IgD-negative memory B cell (primary cell): Measurements from ENCODE around the gene ERCC5. TPM values are rescaled to one million over a fixed set of nuclear protein-coding genes. Genes with fewer than 3 reads are reported as not detected.

Source experiments
- H3K27ac Mint-ChIP-seq, 3 donors: one replicate each; pipeline ENCODE4 v1.8.0; 2020 to 2022; ENCODE audit warnings: mild to moderate bottlenecking in 3 of 3, mixed read lengths in 3 of 3, moderate library complexity in 1 of 3
- H3K27me3 Mint-ChIP-seq: one replicate; pipeline ENCODE4 v1.8.0; 2021; ENCODE audit warnings: mixed read lengths
- H3K36me3 Mint-ChIP-seq: one replicate; pipeline ENCODE4 v1.8.0; 2020; ENCODE audit warnings: mild to moderate bottlenecking, mixed read lengths
- H3K4me1 Mint-ChIP-seq, 3 donors: one replicate each; pipeline ENCODE4 v1.8.0; 2020 to 2022; ENCODE audit warnings: mixed read lengths in 3 of 3, mild to moderate bottlenecking in 1 of 3
- H3K4me3 Mint-ChIP-seq, 4 donors: one replicate each; pipeline ENCODE4 v1.8.0; 2020 to 2022; ENCODE audit warnings: mild to moderate bottlenecking in 4 of 4, mixed read lengths in 4 of 4, moderate library complexity in 3 of 4
- H3K9me3 Mint-ChIP-seq, 3 donors: one replicate each; pipeline ENCODE4 v1.8.0; 2020 to 2021; ENCODE audit warnings: mixed read lengths in 3 of 3, mild to moderate bottlenecking in 1 of 3
- polyA plus RNA-seq: library from polyadenylated mRNA; unstranded; fragments of 300-500 nt; fragmentation: Illumina TruSeq; gene quantifications from one replicate; pipeline ENCODE4 v1.2.3, GENCODE V29; 2021

ERCC5 gene
- polyA plus RNA-seq, 1 donor from 2014 or later = 42.4 TPM

DNA sequence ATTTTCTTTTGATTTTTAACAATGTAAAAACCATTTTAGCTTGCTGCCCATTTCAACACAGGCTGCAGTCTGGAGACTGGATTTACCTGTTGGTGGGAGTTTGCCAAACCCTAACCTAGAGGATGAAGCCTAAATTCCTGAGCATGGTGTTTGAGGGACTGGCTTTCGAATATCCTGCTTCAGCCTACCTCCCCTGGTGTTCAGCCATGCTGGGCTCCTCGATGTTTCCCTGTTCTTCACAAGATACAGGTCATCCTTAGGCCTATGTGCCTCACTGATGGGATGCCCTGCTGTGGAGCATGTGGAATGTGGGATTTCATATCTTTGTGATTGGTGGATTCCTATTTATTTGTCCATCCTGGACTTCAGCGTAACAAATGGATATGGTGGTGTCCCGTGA, 20.4 kb upstream of the ERCC5 start:
- H3K4me3 Mint-ChIP-seq = no peak overlapping the region
- peaks cover 8% of the 10 kb centered on the region for H3K36me3 Mint-ChIP-seq
- H3K9me3 Mint-ChIP-seq = peaks cover 0 to 2% (median 0%) of the 10 kb centered on the region in 3 donors
- no peak overlapping the region for H3K27ac Mint-ChIP-seq
- no peaks in the 10 kb centered on the region for H3K27me3 Mint-ChIP-seq
- no peaks in the 10 kb centered on the region for H3K4me1 Mint-ChIP-seq

DNA sequence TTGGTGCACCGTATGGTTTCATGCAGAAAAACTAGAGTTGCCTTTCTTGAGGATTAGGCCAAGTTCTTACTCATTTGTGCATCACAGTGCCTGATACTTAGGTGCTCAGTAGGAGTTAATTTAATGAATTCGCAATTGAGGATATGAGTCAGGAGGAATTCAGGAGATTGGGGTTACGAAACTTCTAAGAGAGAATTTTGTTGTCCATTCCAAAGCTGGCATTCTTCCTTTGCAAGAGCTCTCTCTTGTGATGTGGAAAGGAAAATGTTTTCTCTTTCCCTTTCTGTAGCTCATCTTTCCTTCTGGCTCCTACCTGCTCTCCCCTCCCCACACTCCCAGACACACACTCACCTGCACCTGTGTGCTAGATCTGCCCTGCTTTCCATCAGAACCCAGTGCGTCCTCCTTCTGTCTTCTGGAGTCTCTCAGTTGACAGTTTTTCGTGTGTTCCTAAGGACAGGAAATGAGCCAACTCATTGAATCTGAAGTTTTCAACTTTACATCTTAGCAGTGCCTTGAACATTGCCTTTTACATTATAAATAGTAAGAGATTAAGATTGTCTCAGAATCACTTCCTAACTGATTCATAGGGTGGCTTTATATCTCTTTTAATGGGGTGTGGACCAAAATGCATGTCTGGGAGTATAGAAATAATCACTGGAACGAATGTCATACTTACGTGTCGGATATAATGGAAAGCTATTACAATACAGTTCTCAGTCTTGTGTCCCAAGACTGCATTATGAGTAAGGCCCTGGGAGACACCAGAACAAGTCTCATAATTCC, 19.7 kb upstream of the ERCC5 start:
- Mint-ChIP-seq H3K4me1 (no peaks in the 10 kb centered on the region), H3K27ac (no peak overlapping the region), H3K4me3 (no peak overlapping the region), H3K36me3 (peaks cover 6% of the 10 kb centered on the region), H3K9me3 (peaks cover 0 to 2% (median 0%) of the 10 kb centered on the region in 3 donors), H3K27me3 (no peaks in the 10 kb centered on the region)

DNA sequence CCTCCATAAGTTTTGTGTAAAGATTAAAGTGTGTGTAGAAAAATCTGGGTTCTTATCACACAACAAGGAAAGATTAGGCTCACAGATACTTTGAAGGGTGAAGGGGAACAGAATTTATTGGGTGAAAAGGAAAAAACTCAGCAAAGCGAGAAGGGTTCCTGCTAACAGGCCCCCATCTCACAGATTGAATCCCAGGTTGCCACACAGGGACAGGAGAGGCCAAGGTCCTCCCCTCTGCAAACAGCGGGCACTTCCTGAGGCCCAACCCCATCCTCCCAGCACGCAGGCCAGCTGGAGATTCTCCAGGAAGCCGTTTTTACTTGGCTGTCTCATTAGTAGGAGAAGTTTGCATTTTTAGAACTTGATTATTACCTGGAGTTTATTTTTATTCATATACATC, 15.2 kb upstream of the ERCC5 start:
- H3K27me3 Mint-ChIP-seq = no peaks in the 10 kb centered on the region
- H3K4me3 Mint-ChIP-seq = peak overlapping the region in 1 of 4 donors; percentile 33
- peaks cover 4% of the 10 kb centered on the region for H3K36me3 Mint-ChIP-seq
- no peaks in the 10 kb centered on the region for H3K9me3 Mint-ChIP-seq
- no peaks in the 10 kb centered on the region for H3K4me1 Mint-ChIP-seq
- no peak overlapping the region for H3K27ac Mint-ChIP-seq

DNA sequence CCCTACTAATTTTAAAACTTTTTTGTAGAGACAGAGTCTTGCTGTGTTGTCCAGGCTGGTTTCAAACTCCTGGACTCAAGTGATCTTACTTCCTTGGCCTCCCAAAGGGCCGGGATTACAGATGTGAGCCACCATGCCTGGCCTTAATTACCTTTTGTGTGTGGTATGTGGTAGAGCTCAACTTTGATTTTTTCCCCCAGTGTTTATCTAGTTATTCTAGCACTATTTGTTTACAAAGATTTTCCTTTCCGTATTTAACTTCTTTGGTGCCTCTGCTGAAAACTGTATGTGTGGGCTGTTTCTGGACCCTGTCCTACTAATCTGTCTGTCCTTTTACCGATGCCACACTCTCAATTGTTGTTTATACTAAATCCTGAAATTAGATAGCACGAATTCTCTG, 9.4 kb upstream of the ERCC5 start:
- H3K27ac Mint-ChIP-seq = no peak overlapping the region

DNA sequence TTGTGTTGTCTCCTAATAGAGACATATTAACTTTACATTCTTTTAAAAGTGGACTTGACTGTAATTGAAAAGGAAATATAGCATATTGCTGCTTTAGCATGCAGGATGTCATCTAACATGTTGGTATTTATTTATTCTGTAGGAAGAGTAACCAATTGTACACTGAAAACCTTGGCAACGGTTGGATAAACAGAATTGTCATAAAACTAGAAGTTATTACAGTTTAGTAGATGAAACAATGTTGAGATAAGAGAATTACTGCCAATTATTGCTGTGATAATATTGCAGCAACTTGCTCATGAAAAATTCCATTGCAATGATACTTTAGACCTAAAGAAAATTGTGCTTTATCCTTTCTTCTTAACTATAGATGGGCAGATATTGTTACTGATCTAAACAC, 7.6 kb upstream of the ERCC5 start:
- H3K4me3 Mint-ChIP-seq = no peak overlapping the region
- H3K36me3 Mint-ChIP-seq = peaks cover 6% of the 10 kb centered on the region
- no peak overlapping the region for H3K27ac Mint-ChIP-seq
- peaks cover 0 to 4% (median 0%) of the 10 kb centered on the region in 3 donors for H3K9me3 Mint-ChIP-seq
- H3K27me3 Mint-ChIP-seq = no peaks in the 10 kb centered on the region
- no peaks in the 10 kb centered on the region for H3K4me1 Mint-ChIP-seq

More for the DNA sequence above, 9.4 kb upstream of the ERCC5 start:
- Mint-ChIP-seq H3K9me3 (peaks cover 0 to 4% (median 0%) of the 10 kb centered on the region in 3 donors), H3K4me3 (no peak overlapping the region), H3K4me1 (no peaks in the 10 kb centered on the region), H3K27me3 (no peaks in the 10 kb centered on the region), H3K36me3 (peaks cover 6% of the 10 kb centered on the region)

DNA sequence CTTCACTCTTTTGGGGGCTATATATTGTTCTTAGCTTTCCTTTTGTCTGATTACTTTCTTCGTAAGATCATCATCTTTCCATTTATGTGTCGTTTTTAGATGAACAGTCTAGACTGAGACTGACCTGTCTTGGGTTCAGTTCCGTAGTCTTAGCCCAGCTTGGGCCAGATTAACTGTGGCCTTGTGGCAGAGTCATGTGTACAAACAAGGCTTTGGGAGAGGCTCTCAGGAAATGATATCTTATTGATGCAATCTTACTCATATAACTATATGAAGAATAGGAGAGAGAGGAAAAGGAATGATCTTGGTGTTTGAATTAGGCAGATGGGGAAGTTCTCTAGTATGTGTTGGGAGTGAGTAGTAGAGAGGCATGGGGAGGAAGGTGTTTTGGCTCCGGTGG, 6.8 kb upstream of the ERCC5 start:
- no peaks in the 10 kb centered on the region for H3K27me3 Mint-ChIP-seq
- no peaks in the 10 kb centered on the region for H3K4me1 Mint-ChIP-seq
- peaks cover 0 to 4% (median 0%) of the 10 kb centered on the region in 3 donors for H3K9me3 Mint-ChIP-seq
- H3K36me3 Mint-ChIP-seq = peaks cover 6% of the 10 kb centered on the region
- no peak overlapping the region for H3K27ac Mint-ChIP-seq
- peak overlapping the region in 1 of 4 donors; percentile 1 for H3K4me3 Mint-ChIP-seq

DNA sequence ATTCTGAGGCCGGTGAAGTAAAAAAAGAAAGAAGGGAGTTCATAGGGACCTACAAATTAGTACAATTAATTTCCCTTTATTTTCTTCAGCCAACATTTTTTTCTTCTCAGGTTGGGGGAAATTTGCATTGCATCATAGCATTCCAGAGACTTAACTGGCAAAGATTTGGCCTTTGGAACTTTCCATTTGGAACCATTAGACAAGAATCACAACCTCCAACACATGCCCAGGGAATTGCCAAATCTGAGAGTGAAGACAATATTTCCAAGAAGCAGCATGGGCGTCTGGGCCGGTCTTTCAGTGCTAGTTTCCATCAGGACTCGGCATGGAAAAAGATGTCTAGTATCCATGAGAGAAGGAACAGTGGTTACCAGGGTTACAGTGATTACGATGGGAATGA, 6.4 kb upstream of the ERCC5 start:
- peaks cover 0 to 4% (median 0%) of the 10 kb centered on the region in 3 donors for H3K9me3 Mint-ChIP-seq
- no peaks in the 10 kb centered on the region for H3K27me3 Mint-ChIP-seq
- H3K4me1 Mint-ChIP-seq = peaks cover 2% of the 10 kb centered on the region in 3 donors
- H3K36me3 Mint-ChIP-seq = peaks cover 6% of the 10 kb centered on the region
- H3K27ac Mint-ChIP-seq = no peak overlapping the region
- H3K4me3 Mint-ChIP-seq = peak overlapping the region in 1 of 4 donors; percentile 1

DNA sequence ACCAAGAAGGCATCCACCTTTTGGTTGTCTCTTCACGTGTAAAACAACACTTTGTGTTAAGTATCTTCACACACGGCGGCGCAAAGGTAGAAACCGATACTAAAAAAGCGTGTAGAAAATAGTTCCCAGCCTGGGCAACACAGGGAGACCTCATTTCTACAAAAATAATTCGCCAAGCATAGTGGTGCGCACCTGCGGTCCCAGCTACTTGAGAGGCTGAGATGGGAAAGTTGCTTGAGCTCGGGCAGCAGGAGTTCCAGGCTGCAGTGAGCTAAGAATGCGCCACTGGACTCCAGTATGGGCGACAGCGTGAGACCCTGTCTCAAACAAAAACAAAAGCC, 573 bp upstream of the ERCC5 start:
- Mint-ChIP-seq H3K36me3 (peaks cover 2% of the 10 kb centered on the region), H3K4me3 (peak overlapping the region; percentile 98 to 99 (median 98)), H3K27me3 (no peaks in the 10 kb centered on the region), H3K9me3 (peaks cover 0 to 3% (median 0%) of the 10 kb centered on the region in 3 donors), H3K27ac (peak overlapping the region; percentile 99 to 100 (median 100)), H3K4me1 (peaks cover 14 to 37% (median 23%) of the 10 kb centered on the region in 3 donors)

DNA sequence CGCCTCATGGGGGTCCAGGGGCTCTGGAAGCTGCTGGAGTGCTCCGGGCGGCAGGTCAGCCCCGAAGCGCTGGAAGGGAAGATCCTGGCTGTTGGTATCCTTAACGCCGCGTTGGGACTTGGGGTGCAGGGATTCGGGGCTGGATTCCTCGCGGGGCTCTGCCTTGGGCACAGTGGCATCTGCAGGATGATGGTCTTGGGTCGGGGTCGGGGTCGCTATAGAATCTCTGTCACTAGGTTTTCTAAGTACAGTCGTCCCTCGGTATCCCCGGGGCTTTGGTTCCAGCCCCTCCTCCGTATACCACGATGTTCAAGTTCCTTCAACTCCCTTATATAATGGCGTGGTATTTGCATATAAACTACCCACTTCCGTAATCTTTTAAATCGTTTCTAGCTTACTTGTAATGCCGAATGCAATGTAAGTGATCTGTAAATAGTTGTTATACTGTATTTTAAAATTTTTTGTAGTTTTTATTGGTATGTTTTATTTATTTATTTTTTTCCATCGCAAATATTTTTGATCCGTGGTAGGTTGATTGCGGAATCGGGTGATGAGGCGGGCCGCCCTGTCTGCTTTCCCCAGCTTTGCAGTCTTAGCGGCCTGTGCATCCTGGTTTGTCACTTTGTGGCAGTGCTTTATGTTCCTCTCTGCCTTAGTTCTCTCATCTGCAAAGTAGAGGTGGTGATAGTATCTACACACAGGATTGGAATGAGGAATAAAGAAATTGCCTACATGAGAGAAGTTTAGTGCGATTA, 606 bp downstream of the ERCC5 start:
- Mint-ChIP-seq H3K4me1 (peaks cover 18 to 43% (median 27%) of the 10 kb centered on the region in 3 donors), H3K4me3 (peak overlapping the region; percentile 98 to 99 (median 98))

DNA sequence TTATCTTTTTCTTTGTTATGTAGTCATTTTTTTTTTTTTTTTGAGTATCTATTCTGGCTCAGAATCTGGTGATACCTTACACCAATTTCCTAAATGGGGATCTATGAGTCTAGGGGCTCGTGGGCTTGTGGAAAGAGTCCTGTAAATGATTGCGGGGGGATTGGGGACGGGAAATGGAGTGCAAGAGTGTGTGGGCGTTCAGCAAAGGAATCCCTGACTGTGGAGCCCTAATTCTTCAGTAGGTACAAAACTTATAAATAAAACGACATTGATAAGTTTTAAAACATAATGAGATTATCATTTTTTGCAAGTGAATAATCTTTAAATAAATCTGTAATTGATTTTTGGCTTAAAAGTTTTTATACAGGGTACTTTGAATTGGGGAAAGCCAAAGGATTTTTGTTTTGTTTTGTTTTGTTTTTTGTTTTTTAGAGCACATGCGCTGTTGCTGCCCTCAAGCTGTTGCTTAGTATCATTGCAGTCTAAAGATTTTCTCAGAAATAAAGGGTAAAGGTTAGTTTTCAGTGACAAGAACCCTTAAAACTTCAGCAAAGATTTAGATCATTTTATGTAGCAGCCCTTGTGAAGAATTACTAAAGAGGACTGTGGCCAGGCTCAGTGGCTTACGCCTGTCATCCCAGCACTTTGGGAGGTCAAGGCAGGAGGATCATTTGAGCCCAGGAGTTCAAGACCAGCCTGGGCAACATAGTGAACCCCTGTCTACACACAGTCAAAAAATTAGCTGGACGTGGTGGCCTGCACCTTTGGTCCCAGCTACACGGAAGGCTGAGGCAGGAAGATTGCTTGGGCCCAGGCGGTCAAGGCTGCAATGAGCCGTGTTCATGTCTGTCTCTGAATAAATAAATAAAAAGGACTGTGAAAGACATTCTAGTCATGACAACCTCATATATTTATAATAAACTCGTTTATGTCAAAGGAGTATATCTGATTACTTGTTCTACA, 1.7 kb downstream of the ERCC5 start:
- Mint-ChIP-seq H3K36me3 (no peaks in the 10 kb centered on the region), H3K4me3 (peak overlapping the region; percentile 98 to 99 (median 98)), H3K9me3 (peaks cover 0 to 3% (median 0%) of the 10 kb centered on the region in 3 donors), H3K27me3 (no peaks in the 10 kb centered on the region), H3K27ac (peak overlapping the region; percentile 99 to 100 (median 100)), H3K4me1 (peaks cover 18 to 43% (median 28%) of the 10 kb centered on the region in 3 donors)

More for the DNA sequence above, 606 bp downstream of the ERCC5 start:
- no peaks in the 10 kb centered on the region for H3K36me3 Mint-ChIP-seq
- H3K27ac Mint-ChIP-seq = peak overlapping the region; percentile 99 to 100 (median 100)
- no peaks in the 10 kb centered on the region for H3K27me3 Mint-ChIP-seq
- peaks cover 0 to 3% (median 0%) of the 10 kb centered on the region in 3 donors for H3K9me3 Mint-ChIP-seq

DNA sequence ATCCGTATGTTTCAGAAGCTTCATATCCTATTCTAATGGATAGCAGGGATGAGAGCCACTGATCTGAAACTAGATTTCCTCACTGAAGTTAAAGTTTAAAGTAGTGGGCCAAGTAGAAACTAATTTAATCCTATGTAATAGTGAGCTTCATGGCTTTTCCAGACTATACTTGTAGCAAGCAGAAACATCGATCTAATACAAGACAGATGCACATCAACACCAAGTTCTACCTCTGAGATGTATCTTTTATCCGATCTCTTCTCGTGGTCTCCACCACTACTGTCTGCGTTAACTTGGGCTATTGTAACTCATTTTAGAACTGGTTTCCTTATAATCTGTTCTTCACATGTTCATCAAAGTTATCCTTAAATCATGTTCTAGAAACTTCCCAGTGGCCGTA, 3.1 kb downstream of the ERCC5 start:
- peaks cover 0 to 3% (median 0%) of the 10 kb centered on the region in 3 donors for H3K9me3 Mint-ChIP-seq
- no peaks in the 10 kb centered on the region for H3K27me3 Mint-ChIP-seq
- peak overlapping the region in 2 of 4 donors; percentile 5 to 59 for H3K4me3 Mint-ChIP-seq
- H3K4me1 Mint-ChIP-seq = peaks cover 18 to 43% (median 31%) of the 10 kb centered on the region in 3 donors
- H3K36me3 Mint-ChIP-seq = no peaks in the 10 kb centered on the region
- peak overlapping the region in 1 of 3 donors; percentile 19 for H3K27ac Mint-ChIP-seq

DNA sequence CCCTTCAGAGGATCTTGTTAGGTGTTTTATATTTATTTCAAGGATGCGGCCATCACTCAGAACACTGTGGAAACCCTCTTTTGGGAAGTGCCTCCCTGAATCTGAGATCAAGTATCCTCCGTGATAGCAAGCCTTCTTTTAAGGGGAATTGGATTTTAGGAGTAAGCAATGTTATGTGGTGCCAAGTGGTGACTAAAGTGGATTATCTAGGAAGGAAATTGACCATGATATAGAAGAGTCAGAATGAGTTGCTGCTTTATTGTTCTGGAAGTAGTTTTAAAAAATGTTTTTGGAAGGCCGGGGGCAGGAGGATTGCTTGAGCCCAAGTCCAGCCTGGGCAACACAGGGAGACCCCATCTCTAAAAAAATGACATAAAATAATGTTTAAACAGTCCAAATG, 6.7 kb downstream of the ERCC5 start:
- no peaks in the 10 kb centered on the region for H3K27me3 Mint-ChIP-seq
- H3K4me1 Mint-ChIP-seq = peaks cover 9 to 30% (median 24%) of the 10 kb centered on the region in 3 donors
- peak overlapping the region in 1 of 4 donors; percentile 49 for H3K4me3 Mint-ChIP-seq
- no peaks in the 10 kb centered on the region for H3K9me3 Mint-ChIP-seq
- peaks cover 3% of the 10 kb centered on the region for H3K36me3 Mint-ChIP-seq
- H3K27ac Mint-ChIP-seq = peak overlapping the region in 1 of 3 donors; percentile 25

DNA sequence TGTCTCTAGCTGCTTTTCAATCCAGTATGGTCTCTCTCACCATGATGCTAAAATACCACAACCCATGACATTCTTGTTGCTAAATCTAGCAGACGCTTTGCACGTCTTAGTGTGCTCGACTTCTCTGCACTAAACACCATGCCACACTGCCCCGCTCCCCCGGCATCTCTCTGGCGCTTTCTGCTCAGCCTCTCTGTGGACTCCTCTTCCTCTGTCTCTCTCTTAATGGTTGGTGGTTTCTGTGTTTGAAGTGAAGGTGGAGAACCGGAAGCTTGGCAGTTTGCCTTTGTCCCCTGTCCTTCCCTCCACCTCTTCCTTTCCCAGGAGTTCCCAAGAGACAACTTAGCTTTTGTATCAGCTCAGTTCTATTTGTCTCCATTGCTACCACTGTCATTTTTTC, 8.8 kb downstream of the ERCC5 start:
- peaks cover 6 to 20% (median 13%) of the 10 kb centered on the region in 3 donors for H3K4me1 Mint-ChIP-seq
- H3K36me3 Mint-ChIP-seq = peaks cover 3% of the 10 kb centered on the region
- H3K27me3 Mint-ChIP-seq = no peaks in the 10 kb centered on the region
- no peak overlapping the region for H3K4me3 Mint-ChIP-seq
- peak overlapping the region in 1 of 3 donors; percentile 76 for H3K27ac Mint-ChIP-seq
- no peaks in the 10 kb centered on the region for H3K9me3 Mint-ChIP-seq

DNA sequence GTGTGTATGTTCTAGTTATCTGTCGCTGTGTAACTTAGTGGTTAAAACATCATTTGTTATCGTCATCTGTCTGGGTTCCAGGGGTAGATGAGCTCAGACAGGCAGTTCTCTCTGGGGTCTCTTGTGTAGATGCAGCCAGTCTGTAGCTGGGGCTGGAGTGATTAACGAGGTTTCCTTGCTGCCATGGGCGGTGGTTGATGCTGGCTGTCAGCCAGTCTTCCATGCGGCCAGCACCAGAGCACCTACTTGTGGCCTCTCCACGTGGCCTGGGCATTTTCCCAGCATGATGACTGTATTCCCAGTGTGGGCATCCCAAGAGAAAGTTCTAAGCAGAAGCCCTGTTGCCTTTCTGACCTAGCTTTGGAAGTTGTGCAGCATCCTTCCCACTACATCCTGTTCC, 10.7 kb downstream of the ERCC5 start:
- H3K4me1 Mint-ChIP-seq = peaks cover 3 to 21% (median 5%) of the 10 kb centered on the region in 3 donors
- no peak overlapping the region for H3K27ac Mint-ChIP-seq
- no peak overlapping the region for H3K4me3 Mint-ChIP-seq
- H3K27me3 Mint-ChIP-seq = no peaks in the 10 kb centered on the region
- no peaks in the 10 kb centered on the region for H3K9me3 Mint-ChIP-seq
- H3K36me3 Mint-ChIP-seq = peaks cover 3% of the 10 kb centered on the region
